ENCODE results near the gene CACNA2D3.

DNA sequence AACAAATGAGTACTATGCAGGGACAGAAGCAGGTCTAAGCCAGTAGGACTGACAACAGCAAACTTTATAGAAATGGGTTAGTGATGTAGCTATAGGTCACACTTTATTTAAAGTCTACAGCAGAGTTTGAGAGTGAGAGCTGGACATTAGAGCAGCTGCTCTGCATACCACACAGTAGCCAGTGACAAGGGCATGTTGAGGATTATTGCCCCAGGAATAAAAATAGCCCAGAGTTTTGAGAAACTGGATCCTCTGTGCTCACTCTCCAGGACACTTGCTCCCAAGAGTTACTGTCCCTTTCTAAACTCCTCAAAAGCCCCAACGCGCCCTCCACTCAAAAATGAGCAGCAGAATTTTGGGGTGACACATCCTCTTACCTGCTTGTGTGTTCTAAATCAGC is 784.4 kb downstream of the CACNA2D3 start:
- TF ChIP-seq, protein P1, sequence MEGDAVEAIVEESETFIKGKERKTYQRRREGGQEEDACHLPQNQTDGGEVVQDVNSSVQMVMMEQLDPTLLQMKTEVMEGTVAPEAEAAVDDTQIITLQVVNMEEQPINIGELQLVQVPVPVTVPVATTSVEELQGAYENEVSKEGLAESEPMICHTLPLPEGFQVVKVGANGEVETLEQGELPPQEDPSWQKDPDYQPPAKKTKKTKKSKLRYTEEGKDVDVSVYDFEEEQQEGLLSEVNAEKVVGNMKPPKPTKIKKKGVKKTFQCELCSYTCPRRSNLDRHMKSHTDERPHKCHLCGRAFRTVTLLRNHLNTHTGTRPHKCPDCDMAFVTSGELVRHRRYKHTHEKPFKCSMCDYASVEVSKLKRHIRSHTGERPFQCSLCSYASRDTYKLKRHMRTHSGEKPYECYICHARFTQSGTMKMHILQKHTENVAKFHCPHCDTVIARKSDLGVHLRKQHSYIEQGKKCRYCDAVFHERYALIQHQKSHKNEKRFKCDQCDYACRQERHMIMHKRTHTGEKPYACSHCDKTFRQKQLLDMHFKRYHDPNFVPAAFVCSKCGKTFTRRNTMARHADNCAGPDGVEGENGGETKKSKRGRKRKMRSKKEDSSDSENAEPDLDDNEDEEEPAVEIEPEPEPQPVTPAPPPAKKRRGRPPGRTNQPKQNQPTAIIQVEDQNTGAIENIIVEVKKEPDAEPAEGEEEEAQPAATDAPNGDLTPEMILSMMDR (IDR thresholded peaks at IDR 0.05) = no peak
- TF ChIP-seq POLR2A (IDR thresholded peaks at IDR 0.05) (no peak), EP300 (IDR thresholded peaks at IDR 0.05; ENCODE audit: low read depth) (no peak), POLR2AphosphoS5 (IDR thresholded peaks at IDR 0.05) (no peak)

Data from transverse colon (tissue), 4 donors.